K562 (cell line): Measurements from ENCODE around the gene ADM2. TPM values are rescaled to one million over a fixed set of nuclear protein-coding genes. Genes with fewer than 3 reads are reported as not detected.

ENCODE experiments used
- ATF7 ChIP-seq: fragments of 450-650 bp; IDR thresholded peaks from 2 replicates; pipeline ENCODE4 v1.7.1; 2014; ENCODE audit warnings: mild to moderate bottlenecking, moderate library complexity
- BCOR ChIP-seq: fragments of 450-650 bp; IDR thresholded peaks from 2 replicates; pipeline ENCODE4 v1.6.1; 2016
- BRF1 ChIP-seq: IDR thresholded peaks from 3 replicates; pipeline ENCODE4 v1.6.1; 2011; ENCODE audit warnings: borderline replicate concordance, mild to moderate bottlenecking; ENCODE audit not compliant: insufficient read length; ENCODE audit errors: extremely low read depth
- CREM ChIP-seq: IDR thresholded peaks from 2 replicates; pipeline ENCODE4 v1.6.1; 2014; ENCODE audit warnings: antibody characterized with exemption, low read depth
- DDX20 ChIP-seq: fragments of 450-650 bp; IDR thresholded peaks from 2 replicates; pipeline ENCODE4 v1.6.1; 2016; ENCODE audit warnings: missing genetic modification characterization, low read depth, mild to moderate bottlenecking, missing compliant biosample characterization, moderate library complexity
- EZH2 ChIP-seq: IDR thresholded peaks from 2 replicates; pipeline ENCODE4 v1.6.1; 2012; ENCODE audit warnings: low read depth, mild to moderate bottlenecking, inconsistent platforms, low read length, borderline replicate concordance
- GABPB1 ChIP-seq: sonication (generic); formaldehyde crosslinking; IDR thresholded peaks from 2 replicates; pipeline ENCODE4 v1.8.0; 2022; ENCODE audit warnings: mild to moderate bottlenecking, missing genetic modification reagents
- MTA2 ChIP-seq: fragments of 450-650 bp; IDR thresholded peaks from 2 replicates; pipeline ENCODE4 v1.6.1; 2016; ENCODE audit warnings: low read depth
- RFX7 ChIP-seq: fragments of 250-450 bp; sonication (Bioruptor Pico); IDR thresholded peaks from 2 replicates; pipeline ENCODE4 v1.5.1; 2021; ENCODE audit warnings: mild to moderate bottlenecking
- SMC3 ChIP-seq: conservative IDR thresholded peaks from 2 replicates; pipeline ENCODE4 v1.6.1; 2011; ENCODE audit warnings: low read depth, low read length, improper control_type of control experiment; ENCODE audit not compliant: insufficient read depth
- ZNF232 ChIP-seq: sonication (generic); formaldehyde crosslinking; IDR thresholded peaks from 2 replicates; pipeline ENCODE4 v1.8.0; 2022; ENCODE audit warnings: mild to moderate bottlenecking, missing genetic modification reagents
- polyA plus RNA-seq, 8 experiments: library from polyadenylated mRNA; depleted of rRNA in 4 of 8; stranded (reverse) in 5 of 8; unstranded in 3 of 8; fragments of >200 nt; fragmentation: Nextera tagmentation in 2 of 8; fragmentation: Illumina TruSeq in 1 of 8; extraction: Ambion mirVana in 2 of 8; extraction: Trizol in 1 of 8; gene quantifications; 2 replicates each; pipeline versions ENCODE4 v1.2.1 to v1.2.3, GENCODE V29; 2011 to 2014; ENCODE audit warnings: inconsistent platforms in 1 of 8, missing spikeins in 1 of 8
- total RNA-seq, 7 experiments: library from RNA; depleted of rRNA in 6 of 7; stranded (reverse); fragments of >200 nt in 6 of 7; fragmentation: Illumina TruSeq in 2 of 7; extraction: Trizol in 2 of 7; gene quantifications; 2 replicates each; pipeline versions ENCODE4 v1.2.1 to v1.2.3, GENCODE V29; 2011 to 2021; ENCODE audit warnings: low replicate concordance in 1 of 7
- TF ChIP-seq, protein P1 (sequence below), 2 experiments: fragments of 450-650 bp in 1 of 2; sonication (generic) in 1 of 2; formaldehyde crosslinking in 1 of 2; IDR thresholded peaks; 2 replicates each; pipeline versions ENCODE4 v1.7.1 to v1.9.0; 2016 to 2022; ENCODE audit warnings: inconsistent platforms in 1 of 2, mild to moderate bottlenecking in 1 of 2, missing genetic modification reagents in 1 of 2
- TF ChIP-seq, protein P2 (sequence below): sonication (generic); formaldehyde crosslinking; IDR thresholded peaks from 2 replicates; pipeline ENCODE4 v1.8.0; 2022; ENCODE audit warnings: mild to moderate bottlenecking, missing genetic modification reagents

Gene ADM2
- total and polyA plus RNA-seq, 9 of the 15 experiments (the other 6 are each of a cell fraction or from before 2014, with no cell fraction given): 0.11 to 5.1 (median 0.38) TPM

DNA sequence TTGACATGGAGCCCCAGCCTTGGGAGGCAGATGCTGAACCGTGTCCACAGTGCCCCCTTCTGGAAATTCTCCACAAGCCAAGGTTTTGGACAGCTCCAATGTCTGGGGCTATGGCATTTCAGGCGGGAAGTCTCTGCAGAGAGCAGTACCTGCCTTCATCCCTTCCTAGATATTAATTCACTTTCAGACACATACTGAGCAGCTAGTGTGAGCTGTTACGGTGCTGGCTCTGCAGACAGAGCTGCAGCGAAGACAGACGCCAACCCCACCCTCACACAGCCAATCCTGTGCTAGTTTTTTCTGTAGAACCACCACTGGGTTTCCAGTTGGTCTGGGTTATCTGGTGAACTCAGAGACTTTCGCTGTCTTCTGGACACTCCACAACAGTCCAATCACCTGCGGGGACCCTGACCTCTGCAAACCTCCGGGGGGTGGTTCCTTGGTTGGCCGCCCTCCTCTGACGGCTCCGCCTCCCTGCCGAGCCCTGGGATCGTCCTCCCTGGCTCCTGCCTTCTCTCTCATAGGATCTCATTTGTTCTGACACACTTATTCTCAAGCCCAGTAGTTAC lies 17.1 kb downstream of the ADM2 start (continued):
- TF ChIP-seq ZNF232 (CRISPR knock-in tag) (no peak), BRF1 (no peak), EZH2 (no peak), SMC3 (0 out of 2 replicates have a peak, but pooled peaks have one; percentile 20), MTA2 (no peak), BCOR (no peak), GABPB1 (CRISPR knock-in tag) (no peak), DDX20 (tag) (no peak), CREM (peak; percentile 24; the same call in 1 of the 2 replicates), RFX7 (no peak), ATF7 (peak; percentile 60; the same call in 1 of the 2 replicates)
- TF ChIP-seq, protein P1, sequence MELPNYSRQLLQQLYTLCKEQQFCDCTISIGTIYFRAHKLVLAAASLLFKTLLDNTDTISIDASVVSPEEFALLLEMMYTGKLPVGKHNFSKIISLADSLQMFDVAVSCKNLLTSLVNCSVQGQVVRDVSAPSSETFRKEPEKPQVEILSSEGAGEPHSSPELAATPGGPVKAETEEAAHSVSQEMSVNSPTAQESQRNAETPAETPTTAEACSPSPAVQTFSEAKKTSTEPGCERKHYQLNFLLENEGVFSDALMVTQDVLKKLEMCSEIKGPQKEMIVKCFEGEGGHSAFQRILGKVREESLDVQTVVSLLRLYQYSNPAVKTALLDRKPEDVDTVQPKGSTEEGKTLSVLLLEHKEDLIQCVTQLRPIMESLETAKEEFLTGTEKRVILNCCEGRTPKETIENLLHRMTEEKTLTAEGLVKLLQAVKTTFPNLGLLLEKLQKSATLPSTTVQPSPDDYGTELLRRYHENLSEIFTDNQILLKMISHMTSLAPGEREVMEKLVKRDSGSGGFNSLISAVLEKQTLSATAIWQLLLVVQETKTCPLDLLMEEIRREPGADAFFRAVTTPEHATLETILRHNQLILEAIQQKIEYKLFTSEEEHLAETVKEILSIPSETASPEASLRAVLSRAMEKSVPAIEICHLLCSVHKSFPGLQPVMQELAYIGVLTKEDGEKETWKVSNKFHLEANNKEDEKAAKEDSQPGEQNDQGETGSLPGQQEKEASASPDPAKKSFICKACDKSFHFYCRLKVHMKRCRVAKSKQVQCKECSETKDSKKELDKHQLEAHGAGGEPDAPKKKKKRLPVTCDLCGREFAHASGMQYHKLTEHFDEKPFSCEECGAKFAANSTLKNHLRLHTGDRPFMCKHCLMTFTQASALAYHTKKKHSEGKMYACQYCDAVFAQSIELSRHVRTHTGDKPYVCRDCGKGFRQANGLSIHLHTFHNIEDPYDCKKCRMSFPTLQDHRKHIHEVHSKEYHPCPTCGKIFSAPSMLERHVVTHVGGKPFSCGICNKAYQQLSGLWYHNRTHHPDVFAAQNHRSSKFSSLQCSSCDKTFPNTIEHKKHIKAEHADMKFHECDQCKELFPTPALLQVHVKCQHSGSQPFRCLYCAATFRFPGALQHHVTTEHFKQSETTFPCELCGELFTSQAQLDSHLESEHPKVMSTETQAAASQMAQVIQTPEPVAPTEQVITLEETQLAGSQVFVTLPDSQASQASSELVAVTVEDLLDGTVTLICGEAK (IDR thresholded peaks at IDR 0.05): no peak
- TF ChIP-seq, protein P1 (CRISPR knock-in tag; IDR thresholded peaks at IDR 0.05): no peak
- TF ChIP-seq, protein P2, sequence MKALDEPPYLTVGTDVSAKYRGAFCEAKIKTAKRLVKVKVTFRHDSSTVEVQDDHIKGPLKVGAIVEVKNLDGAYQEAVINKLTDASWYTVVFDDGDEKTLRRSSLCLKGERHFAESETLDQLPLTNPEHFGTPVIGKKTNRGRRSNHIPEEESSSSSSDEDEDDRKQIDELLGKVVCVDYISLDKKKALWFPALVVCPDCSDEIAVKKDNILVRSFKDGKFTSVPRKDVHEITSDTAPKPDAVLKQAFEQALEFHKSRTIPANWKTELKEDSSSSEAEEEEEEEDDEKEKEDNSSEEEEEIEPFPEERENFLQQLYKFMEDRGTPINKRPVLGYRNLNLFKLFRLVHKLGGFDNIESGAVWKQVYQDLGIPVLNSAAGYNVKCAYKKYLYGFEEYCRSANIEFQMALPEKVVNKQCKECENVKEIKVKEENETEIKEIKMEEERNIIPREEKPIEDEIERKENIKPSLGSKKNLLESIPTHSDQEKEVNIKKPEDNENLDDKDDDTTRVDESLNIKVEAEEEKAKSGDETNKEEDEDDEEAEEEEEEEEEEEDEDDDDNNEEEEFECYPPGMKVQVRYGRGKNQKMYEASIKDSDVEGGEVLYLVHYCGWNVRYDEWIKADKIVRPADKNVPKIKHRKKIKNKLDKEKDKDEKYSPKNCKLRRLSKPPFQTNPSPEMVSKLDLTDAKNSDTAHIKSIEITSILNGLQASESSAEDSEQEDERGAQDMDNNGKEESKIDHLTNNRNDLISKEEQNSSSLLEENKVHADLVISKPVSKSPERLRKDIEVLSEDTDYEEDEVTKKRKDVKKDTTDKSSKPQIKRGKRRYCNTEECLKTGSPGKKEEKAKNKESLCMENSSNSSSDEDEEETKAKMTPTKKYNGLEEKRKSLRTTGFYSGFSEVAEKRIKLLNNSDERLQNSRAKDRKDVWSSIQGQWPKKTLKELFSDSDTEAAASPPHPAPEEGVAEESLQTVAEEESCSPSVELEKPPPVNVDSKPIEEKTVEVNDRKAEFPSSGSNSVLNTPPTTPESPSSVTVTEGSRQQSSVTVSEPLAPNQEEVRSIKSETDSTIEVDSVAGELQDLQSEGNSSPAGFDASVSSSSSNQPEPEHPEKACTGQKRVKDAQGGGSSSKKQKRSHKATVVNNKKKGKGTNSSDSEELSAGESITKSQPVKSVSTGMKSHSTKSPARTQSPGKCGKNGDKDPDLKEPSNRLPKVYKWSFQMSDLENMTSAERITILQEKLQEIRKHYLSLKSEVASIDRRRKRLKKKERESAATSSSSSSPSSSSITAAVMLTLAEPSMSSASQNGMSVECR: no peak
